GM23338 (cell line): ENCODE data around the gene MAPK1. TPM values are rescaled to one million over a fixed set of nuclear protein-coding genes. Genes with fewer than 3 reads are reported as not detected.

ENCODE experiments used
- ATAC-seq: fragments of 200-7000 bp; cut with Tn5 transposase; 3 replicates; pipeline ENCODE4 v1.9.1; 2020
- DNase-seq: peaks from one replicate; pipeline ENCODE4 v3.0.0-alpha.2; 2015; ENCODE audit warnings: low spot score
- H2AFZ ChIP-seq: fragments of 200-600 bp; sonication (generic); 2 replicates; pipeline ENCODE4 v1.8.0; 2016; ENCODE audit warnings: antibody characterized with exemption, mild to moderate bottlenecking, moderate library complexity
- H3F3A ChIP-seq: fragments of 200-600 bp; sonication (generic); replicated peaks from 2 replicates; pipeline ENCODE4 v1.8.0; 2017; ENCODE audit warnings: antibody characterized with exemption, mixed run types, low read depth
- H3K27ac ChIP-seq: fragments of 200-600 bp; sonication (generic); 2 replicates; pipeline ENCODE4 v1.6.1; 2016; ENCODE audit warnings: low read depth
- H3K27me3 ChIP-seq: fragments of 200-600 bp; sonication (generic); 2 replicates; pipeline ENCODE4 v1.8.0; 2016; ENCODE audit warnings: mild to moderate bottlenecking, mixed run types, moderate library complexity; ENCODE audit not compliant: insufficient read depth
- H3K36me3 ChIP-seq: fragments of 200-600 bp; sonication (generic); 2 replicates; pipeline ENCODE4 v1.8.0; 2016; ENCODE audit warnings: mild to moderate bottlenecking; ENCODE audit not compliant: insufficient read depth
- H3K4me1 ChIP-seq: fragments of 200-600 bp; sonication (generic); 2 replicates; pipeline ENCODE4 v1.8.0; 2016; ENCODE audit warnings: mild to moderate bottlenecking, moderate library complexity; ENCODE audit not compliant: insufficient read depth
- H3K4me2 ChIP-seq: fragments of 200-600 bp; sonication (generic); 2 replicates; pipeline ENCODE4 v1.7.1; 2017; ENCODE audit warnings: mixed run types
- H3K4me3 ChIP-seq: fragments of 200-600 bp; sonication (generic); 2 replicates; pipeline ENCODE4 v1.6.1; 2016; ENCODE audit warnings: mixed run types
- H3K79me2 ChIP-seq: fragments of 200-600 bp; sonication (generic); replicated peaks from 2 replicates; pipeline ENCODE4 v1.8.0; 2017; ENCODE audit warnings: mild to moderate bottlenecking; ENCODE audit not compliant: insufficient read depth
- H3K9me2 ChIP-seq: fragments of 200-600 bp; sonication (generic); 2 replicates; pipeline ENCODE4 v1.8.0; 2017; ENCODE audit not compliant: insufficient read depth
- H4K20me1 ChIP-seq: fragments of 200-600 bp; sonication (generic); replicated peaks from 2 replicates; pipeline ENCODE4 v1.8.0; 2017; ENCODE audit warnings: mild to moderate bottlenecking; ENCODE audit not compliant: insufficient read depth
- H3K27ac Mint-ChIP-seq: 2 replicates; pipeline ENCODE4 v1.8.0; 2020; ENCODE audit warnings: inconsistent platforms, mild to moderate bottlenecking, moderate library complexity, mixed read lengths
- H3K27me3 Mint-ChIP-seq: 3 replicates; pipeline ENCODE4 v1.8.0; 2022; ENCODE audit warnings: low read depth, mild to moderate bottlenecking, moderate library complexity, mixed read lengths, inconsistent platforms; ENCODE audit not compliant: insufficient read depth, poor library complexity
- H3K36me3 Mint-ChIP-seq: 3 replicates; pipeline ENCODE4 v1.8.0; 2021; ENCODE audit warnings: low read depth, mild to moderate bottlenecking, inconsistent platforms, moderate library complexity, mixed read lengths
- H3K4me1 Mint-ChIP-seq: 3 replicates; pipeline ENCODE4 v1.8.0; 2020; ENCODE audit warnings: mild to moderate bottlenecking, inconsistent platforms, mixed read lengths
- H3K4me3 Mint-ChIP-seq: 3 replicates; pipeline ENCODE4 v1.8.0; 2021; ENCODE audit warnings: moderate library complexity, mild to moderate bottlenecking, inconsistent platforms, mixed read lengths
- H3K9me3 Mint-ChIP-seq: 3 replicates; pipeline ENCODE4 v1.8.0; 2020; ENCODE audit warnings: moderate library complexity, mild to moderate bottlenecking, inconsistent platforms, mixed read lengths
- CREB1 ChIP-seq: fragments of 250-450 bp; sonication (Bioruptor Pico); IDR thresholded peaks from 2 replicates; pipeline ENCODE4 v1.5.0; 2020; ENCODE audit warnings: low read depth, mild to moderate bottlenecking, moderate library complexity
- EZH2 ChIP-seq: fragments of 200-600 bp; sonication (generic); IDR thresholded peaks from one replicate; pipeline ENCODE4 v1.8.0; 2017; ENCODE audit warnings: antibody characterized with exemption, mild to moderate bottlenecking, low read depth; ENCODE audit not compliant: unreplicated experiment
- EZH2phosphoT487 ChIP-seq: fragments of 200-600 bp; sonication (generic); IDR thresholded peaks from one replicate; pipeline ENCODE4 v1.8.1; 2018; ENCODE audit warnings: antibody characterized with exemption; ENCODE audit not compliant: unreplicated experiment
- JUNB ChIP-seq: IDR thresholded peaks from one replicate; pipeline ENCODE4 v1.6.1; 2016; ENCODE audit warnings: antibody characterized with exemption; ENCODE audit not compliant: unreplicated experiment
- NANOG ChIP-seq: IDR thresholded peaks from 2 replicates; pipeline ENCODE4 v1.6.1; 2016; ENCODE audit warnings: antibody characterized with exemption, borderline replicate concordance
- POLR2AphosphoS5 ChIP-seq: IDR thresholded peaks from 2 replicates; pipeline ENCODE4 v1.6.1; 2016; ENCODE audit warnings: antibody characterized with exemption, low read depth
- STAT1 ChIP-seq: IDR thresholded peaks from one replicate; pipeline ENCODE4 v1.6.1; 2016; ENCODE audit warnings: antibody characterized with exemption; ENCODE audit not compliant: unreplicated experiment
- ZNF114 ChIP-seq: fragments of 250-450 bp; sonication (Bioruptor Pico); IDR thresholded peaks from 2 replicates; pipeline ENCODE4 v1.5.0; 2020; ENCODE audit warnings: mild to moderate bottlenecking, moderate library complexity
- ZNF331 ChIP-seq: fragments of 250-450 bp; sonication (Bioruptor Pico); IDR thresholded peaks from 2 replicates; pipeline ENCODE4 v1.5.0; 2020; ENCODE audit warnings: low read depth, mild to moderate bottlenecking, moderate library complexity
- polyA plus RNA-seq: library from polyadenylated mRNA; unstranded; fragments of >200 nt; fragmentation: Nextera tagmentation; extraction: Ambion mirVana; gene quantifications from 2 replicates; pipeline ENCODE4 v1.2.1, GENCODE V29; 2016
- total RNA-seq: library from RNA; depleted of rRNA; stranded (reverse); fragments of >200 nt; shearing (Covaris generic); gene quantifications from 2 replicates; pipeline ENCODE4 v1.2.3, GENCODE V29; 2014
- TF ChIP-seq, protein P1 (sequence below): IDR thresholded peaks from 2 replicates; pipeline ENCODE4 v1.6.1; 2016; ENCODE audit warnings: antibody characterized with exemption
- TF ChIP-seq, protein P2 (sequence below): IDR thresholded peaks from one replicate; pipeline ENCODE4 v1.6.1; 2018; ENCODE audit warnings: antibody characterized with exemption; ENCODE audit not compliant: unreplicated experiment
- TF ChIP-seq, protein P3 (sequence below), 2 experiments: fragments of 200-600 bp in 1 of 2; sonication (generic) in 1 of 2; conservative IDR thresholded peaks; 2 replicates each; pipeline versions ENCODE4 v1.5.1 to v1.6.1; 2016 to 2017; ENCODE audit warnings: antibody characterized with exemption in 2 of 2, low read depth in 2 of 2, mild to moderate bottlenecking in 2 of 2, moderate library complexity in 1 of 2
- TF ChIP-seq, protein P4 (sequence below): fragments of 250-450 bp; sonication (Bioruptor Pico); IDR thresholded peaks from 2 replicates; pipeline ENCODE4 v1.5.0; 2020; ENCODE audit warnings: mild to moderate bottlenecking, moderate library complexity

MAPK1 gene
- total and polyA plus RNA-seq, 2 experiments from 2014 or later, result 17.4 to 77.5 TPM

DNA sequence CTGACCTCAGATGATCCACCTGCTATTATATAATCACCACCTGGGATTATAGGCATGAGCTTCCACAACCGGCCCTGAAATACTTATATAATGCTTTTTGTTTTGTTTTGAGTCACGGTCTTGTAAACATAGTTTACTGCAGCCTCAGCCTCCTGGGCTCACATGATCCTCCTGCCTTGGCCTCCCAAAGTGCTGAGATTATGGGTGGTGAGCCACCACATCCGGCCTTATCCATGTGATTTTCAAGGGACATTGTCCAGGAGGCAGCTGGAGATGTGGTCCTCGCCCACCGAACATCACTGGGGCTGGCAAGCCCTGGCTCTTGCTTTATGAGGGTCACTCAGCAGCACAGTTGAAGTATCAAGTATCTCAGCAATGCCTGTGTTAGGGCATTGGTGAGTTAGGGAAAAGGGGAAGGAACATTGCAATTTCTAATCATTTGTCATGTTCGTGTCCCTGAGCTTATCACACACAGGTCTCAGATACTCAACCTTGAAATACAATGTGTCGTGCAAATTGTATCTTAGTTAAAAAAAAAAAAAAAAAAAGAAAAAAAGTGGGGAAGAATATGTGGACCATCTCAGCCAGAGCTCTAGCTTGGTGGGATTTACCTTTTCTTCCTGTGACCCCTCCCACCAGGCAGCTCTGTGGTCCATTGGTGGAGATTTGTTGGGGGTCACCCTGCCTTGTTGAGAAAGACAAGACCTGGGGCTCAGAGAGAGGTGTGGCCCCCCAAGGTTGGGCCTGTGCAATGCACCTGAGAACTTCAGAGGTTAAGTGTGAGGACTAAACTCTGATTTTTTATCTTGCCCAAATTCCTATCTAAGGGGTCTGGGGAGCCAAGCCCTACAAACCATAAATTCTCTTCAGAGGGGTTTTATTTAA lies 40.4 kb upstream of the MAPK1 start:
- no peaks in the 10 kb centered on the region for H4K20me1 ChIP-seq
- H3K36me3 Mint-ChIP-seq, result no peaks in the 10 kb centered on the region
- no peaks in the 10 kb centered on the region for H3K4me1 ChIP-seq
- no peak overlapping the region for H2AFZ ChIP-seq
- no peaks in the 10 kb centered on the region for H3K27me3 ChIP-seq
- H3K27ac ChIP-seq, result no peak overlapping the region
- TF ChIP-seq, protein P1, sequence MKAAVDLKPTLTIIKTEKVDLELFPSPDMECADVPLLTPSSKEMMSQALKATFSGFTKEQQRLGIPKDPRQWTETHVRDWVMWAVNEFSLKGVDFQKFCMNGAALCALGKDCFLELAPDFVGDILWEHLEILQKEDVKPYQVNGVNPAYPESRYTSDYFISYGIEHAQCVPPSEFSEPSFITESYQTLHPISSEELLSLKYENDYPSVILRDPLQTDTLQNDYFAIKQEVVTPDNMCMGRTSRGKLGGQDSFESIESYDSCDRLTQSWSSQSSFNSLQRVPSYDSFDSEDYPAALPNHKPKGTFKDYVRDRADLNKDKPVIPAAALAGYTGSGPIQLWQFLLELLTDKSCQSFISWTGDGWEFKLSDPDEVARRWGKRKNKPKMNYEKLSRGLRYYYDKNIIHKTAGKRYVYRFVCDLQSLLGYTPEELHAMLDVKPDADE, result no peak
- no peak for TF ChIP-seq JUNB
- no peak for TF ChIP-seq ZNF114
- TF ChIP-seq EZH2, result no peak
- TF ChIP-seq POLR2AphosphoS5, result no peak
- no peak for TF ChIP-seq NANOG
- TF ChIP-seq, protein P2, sequence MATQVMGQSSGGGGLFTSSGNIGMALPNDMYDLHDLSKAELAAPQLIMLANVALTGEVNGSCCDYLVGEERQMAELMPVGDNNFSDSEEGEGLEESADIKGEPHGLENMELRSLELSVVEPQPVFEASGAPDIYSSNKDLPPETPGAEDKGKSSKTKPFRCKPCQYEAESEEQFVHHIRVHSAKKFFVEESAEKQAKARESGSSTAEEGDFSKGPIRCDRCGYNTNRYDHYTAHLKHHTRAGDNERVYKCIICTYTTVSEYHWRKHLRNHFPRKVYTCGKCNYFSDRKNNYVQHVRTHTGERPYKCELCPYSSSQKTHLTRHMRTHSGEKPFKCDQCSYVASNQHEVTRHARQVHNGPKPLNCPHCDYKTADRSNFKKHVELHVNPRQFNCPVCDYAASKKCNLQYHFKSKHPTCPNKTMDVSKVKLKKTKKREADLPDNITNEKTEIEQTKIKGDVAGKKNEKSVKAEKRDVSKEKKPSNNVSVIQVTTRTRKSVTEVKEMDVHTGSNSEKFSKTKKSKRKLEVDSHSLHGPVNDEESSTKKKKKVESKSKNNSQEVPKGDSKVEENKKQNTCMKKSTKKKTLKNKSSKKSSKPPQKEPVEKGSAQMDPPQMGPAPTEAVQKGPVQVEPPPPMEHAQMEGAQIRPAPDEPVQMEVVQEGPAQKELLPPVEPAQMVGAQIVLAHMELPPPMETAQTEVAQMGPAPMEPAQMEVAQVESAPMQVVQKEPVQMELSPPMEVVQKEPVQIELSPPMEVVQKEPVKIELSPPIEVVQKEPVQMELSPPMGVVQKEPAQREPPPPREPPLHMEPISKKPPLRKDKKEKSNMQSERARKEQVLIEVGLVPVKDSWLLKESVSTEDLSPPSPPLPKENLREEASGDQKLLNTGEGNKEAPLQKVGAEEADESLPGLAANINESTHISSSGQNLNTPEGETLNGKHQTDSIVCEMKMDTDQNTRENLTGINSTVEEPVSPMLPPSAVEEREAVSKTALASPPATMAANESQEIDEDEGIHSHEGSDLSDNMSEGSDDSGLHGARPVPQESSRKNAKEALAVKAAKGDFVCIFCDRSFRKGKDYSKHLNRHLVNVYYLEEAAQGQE, result no peak
- no peak for TF ChIP-seq EZH2phosphoT487
- TF ChIP-seq STAT1, result no peak
- TF ChIP-seq CREB1 (CRISPR knock-in tag), result no peak
- TF ChIP-seq ZNF331 (CRISPR knock-in tag), result no peak
- TF ChIP-seq, protein P3, sequence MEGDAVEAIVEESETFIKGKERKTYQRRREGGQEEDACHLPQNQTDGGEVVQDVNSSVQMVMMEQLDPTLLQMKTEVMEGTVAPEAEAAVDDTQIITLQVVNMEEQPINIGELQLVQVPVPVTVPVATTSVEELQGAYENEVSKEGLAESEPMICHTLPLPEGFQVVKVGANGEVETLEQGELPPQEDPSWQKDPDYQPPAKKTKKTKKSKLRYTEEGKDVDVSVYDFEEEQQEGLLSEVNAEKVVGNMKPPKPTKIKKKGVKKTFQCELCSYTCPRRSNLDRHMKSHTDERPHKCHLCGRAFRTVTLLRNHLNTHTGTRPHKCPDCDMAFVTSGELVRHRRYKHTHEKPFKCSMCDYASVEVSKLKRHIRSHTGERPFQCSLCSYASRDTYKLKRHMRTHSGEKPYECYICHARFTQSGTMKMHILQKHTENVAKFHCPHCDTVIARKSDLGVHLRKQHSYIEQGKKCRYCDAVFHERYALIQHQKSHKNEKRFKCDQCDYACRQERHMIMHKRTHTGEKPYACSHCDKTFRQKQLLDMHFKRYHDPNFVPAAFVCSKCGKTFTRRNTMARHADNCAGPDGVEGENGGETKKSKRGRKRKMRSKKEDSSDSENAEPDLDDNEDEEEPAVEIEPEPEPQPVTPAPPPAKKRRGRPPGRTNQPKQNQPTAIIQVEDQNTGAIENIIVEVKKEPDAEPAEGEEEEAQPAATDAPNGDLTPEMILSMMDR (conservative IDR thresholded peaks at IDR 0.05; ENCODE audit: low read depth in 2 of 2), result no peak
- TF ChIP-seq, protein P4, sequence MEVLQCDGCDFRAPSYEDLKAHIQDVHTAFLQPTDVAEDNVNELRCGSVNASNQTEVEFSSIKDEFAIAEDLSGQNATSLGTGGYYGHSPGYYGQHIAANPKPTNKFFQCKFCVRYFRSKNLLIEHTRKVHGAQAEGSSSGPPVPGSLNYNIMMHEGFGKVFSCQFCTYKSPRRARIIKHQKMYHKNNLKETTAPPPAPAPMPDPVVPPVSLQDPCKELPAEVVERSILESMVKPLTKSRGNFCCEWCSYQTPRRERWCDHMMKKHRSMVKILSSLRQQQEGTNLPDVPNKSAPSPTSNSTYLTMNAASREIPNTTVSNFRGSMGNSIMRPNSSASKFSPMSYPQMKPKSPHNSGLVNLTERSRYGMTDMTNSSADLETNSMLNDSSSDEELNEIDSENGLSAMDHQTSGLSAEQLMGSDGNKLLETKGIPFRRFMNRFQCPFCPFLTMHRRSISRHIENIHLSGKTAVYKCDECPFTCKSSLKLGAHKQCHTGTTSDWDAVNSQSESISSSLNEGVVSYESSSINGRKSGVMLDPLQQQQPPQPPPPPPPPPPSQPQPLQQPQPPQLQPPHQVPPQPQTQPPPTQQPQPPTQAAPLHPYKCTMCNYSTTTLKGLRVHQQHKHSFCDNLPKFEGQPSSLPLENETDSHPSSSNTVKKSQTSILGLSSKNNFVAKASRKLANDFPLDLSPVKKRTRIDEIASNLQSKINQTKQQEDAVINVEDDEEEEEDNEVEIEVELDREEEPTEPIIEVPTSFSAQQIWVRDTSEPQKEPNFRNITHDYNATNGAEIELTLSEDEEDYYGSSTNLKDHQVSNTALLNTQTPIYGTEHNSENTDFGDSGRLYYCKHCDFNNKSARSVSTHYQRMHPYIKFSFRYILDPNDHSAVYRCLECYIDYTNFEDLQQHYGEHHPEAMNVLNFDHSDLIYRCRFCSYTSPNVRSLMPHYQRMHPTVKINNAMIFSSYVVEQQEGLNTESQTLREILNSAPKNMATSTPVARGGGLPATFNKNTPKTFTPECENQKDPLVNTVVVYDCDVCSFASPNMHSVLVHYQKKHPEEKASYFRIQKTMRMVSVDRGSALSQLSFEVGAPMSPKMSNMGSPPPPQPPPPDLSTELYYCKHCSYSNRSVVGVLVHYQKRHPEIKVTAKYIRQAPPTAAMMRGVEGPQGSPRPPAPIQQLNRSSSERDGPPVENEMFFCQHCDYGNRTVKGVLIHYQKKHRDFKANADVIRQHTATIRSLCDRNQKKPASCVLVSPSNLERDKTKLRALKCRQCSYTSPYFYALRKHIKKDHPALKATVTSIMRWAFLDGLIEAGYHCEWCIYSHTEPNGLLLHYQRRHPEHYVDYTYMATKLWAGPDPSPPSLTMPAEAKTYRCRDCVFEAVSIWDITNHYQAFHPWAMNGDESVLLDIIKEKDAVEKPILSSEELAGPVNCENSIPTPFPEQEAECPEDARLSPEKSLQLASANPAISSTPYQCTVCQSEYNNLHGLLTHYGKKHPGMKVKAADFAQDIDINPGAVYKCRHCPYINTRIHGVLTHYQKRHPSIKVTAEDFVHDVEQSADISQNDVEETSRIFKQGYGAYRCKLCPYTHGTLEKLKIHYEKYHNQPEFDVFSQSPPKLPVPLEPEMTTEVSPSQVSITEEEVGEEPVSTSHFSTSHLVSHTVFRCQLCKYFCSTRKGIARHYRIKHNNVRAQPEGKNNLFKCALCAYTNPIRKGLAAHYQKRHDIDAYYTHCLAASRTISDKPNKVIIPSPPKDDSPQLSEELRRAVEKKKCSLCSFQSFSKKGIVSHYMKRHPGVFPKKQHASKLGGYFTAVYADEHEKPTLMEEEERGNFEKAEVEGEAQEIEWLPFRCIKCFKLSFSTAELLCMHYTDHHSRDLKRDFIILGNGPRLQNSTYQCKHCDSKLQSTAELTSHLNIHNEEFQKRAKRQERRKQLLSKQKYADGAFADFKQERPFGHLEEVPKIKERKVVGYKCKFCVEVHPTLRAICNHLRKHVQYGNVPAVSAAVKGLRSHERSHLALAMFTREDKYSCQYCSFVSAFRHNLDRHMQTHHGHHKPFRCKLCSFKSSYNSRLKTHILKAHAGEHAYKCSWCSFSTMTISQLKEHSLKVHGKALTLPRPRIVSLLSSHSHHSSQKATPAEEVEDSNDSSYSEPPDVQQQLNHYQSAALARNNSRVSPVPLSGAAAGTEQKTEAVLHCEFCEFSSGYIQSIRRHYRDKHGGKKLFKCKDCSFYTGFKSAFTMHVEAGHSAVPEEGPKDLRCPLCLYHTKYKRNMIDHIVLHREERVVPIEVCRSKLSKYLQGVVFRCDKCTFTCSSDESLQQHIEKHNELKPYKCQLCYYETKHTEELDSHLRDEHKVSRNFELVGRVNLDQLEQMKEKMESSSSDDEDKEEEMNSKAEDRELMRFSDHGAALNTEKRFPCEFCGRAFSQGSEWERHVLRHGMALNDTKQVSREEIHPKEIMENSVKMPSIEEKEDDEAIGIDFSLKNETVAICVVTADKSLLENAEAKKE (CRISPR knock-in tag), result no peak
- ATAC-seq (no peak), DNase-seq (no peak)
- H3K36me3 ChIP-seq, result no peaks in the 10 kb centered on the region
- H3K27me3 Mint-ChIP-seq, result peaks cover 8% of the 10 kb centered on the region
- H3K9me3 Mint-ChIP-seq, result no peaks in the 10 kb centered on the region
- H3F3A ChIP-seq, result no peaks in the 10 kb centered on the region
- no peak overlapping the region for H3K4me3 ChIP-seq
- H3K4me1 Mint-ChIP-seq, result no peaks in the 10 kb centered on the region
- no peak overlapping the region for H3K27ac Mint-ChIP-seq
- no peaks in the 10 kb centered on the region for H3K79me2 ChIP-seq
- no peak overlapping the region for H3K4me3 Mint-ChIP-seq
- no peaks in the 10 kb centered on the region for H3K9me2 ChIP-seq
- H3K4me2 ChIP-seq, result no peak overlapping the region
